ENCODE data around the gene CASKIN2. TPM values are rescaled to one million over a fixed set of nuclear protein-coding genes. Genes with fewer than 3 reads are reported as not detected.

The CASKIN2 gene
- total and polyA plus RNA-seq, 2 of the 4 experiments (the other 2 are of a cell fraction), result 2.9 to 6.9 TPM

- H2BK15ac ChIP-seq (ENCODE audit: low read depth, low read length), result no peak overlapping the region
- dilution Hi-C loops (cut with HindIII; ENCODE audit: low sequenced_read_pairs, unreplicated experiment), result no loop called here
- no peak overlapping the region for H3K56ac ChIP-seq (ENCODE audit: extremely low read depth, insufficient read depth, low read length)
- no peak overlapping the region for H2AK5ac ChIP-seq (ENCODE audit: low read depth, low read length)
- ChIA-PET CTCF (no interaction called here), POLR2A (ENCODE audit: unreplicated experiment) (interaction anchor here (0.7 kb wide), 1 partner anchor 430 kb away, joined by 3 read pairs; the partner anchor contains the start of genes ACOX1 and TEN1)
- WGBS, 2 experiments (ENCODE audit: extremely low coverage in 2 of 2, insufficient read length in 1 of 2), result 69% methylated on average over 3 of the region's 22 CpGs; no CpG with 5 or more reads in 1 of the 2 experiments
- ATAC-seq (ENCODE audit: low read depth) (no peak), DNase-seq (no peak)
- H3K4me1 ChIP-seq (ENCODE audit: control insufficient read depth, insufficient read depth, low read length), result peaks cover 11% of the 10 kb centered on the region
- H2BK20ac ChIP-seq (ENCODE audit: low read depth, low read length), result no peak overlapping the region
- H3K23ac ChIP-seq (ENCODE audit: low read depth, low read length), result no peak overlapping the region
- TF ChIP-seq CHD1 (IDR thresholded peaks at IDR 0.05; ENCODE audit: low read depth, low read length) (no peak), MAZ (IDR thresholded peaks at IDR 0.05; ENCODE audit: borderline replicate concordance, low read depth, low read length) (no peak), RFX5 (IDR thresholded peaks at IDR 0.05; ENCODE audit: low read depth, low read length) (no peak), CTCF (conservative IDR thresholded peaks at IDR 0.05; ENCODE audit: low read depth, low read length) (no peak), USF2 (IDR thresholded peaks at IDR 0.05; ENCODE audit: low read depth, low read length) (no peak)
- H3K18ac ChIP-seq (ENCODE audit: low read depth, low read length), result no peak overlapping the region
- no peak overlapping the region for H2BK5ac ChIP-seq (ENCODE audit: low read depth, low read length, poor library complexity, severe bottlenecking)
- peaks cover 11% of the 10 kb centered on the region; the same call in 1 of the 2 replicates for H3K9me1 ChIP-seq (ENCODE audit: insufficient read depth, low read length)
- no peak overlapping the region for H2BK120ac ChIP-seq (ENCODE audit: low read depth, low read length)
- H2AK9ac ChIP-seq (replicated peaks; ENCODE audit: low read depth, low read length, poor library complexity), result no peak overlapping the region
- intact Hi-C loops (cut with micrococcal nuclease), result no loop called here
- H3K36me3 ChIP-seq (ENCODE audit: control insufficient read depth, insufficient read depth, low read length), result no peaks in the 10 kb centered on the region
- H3K4ac ChIP-seq (ENCODE audit: low read depth, low read length), result no peak overlapping the region
- in situ Hi-C loops (cut with MboI; ENCODE audit: low sequenced_read_pairs), result no loop called here
- H3K79me1 ChIP-seq (ENCODE audit: low read depth in 1 of 2, low read length in 2 of 2), result no peaks in the 10 kb centered on the region
- H3K4me3 ChIP-seq (ENCODE audit: insufficient read depth, low read depth, low read length), result no peak overlapping the region
- no peaks in the 10 kb centered on the region for H4K20me1 ChIP-seq (ENCODE audit: insufficient read depth, low read length)
- no peak overlapping the region for H2AFZ ChIP-seq (replicated peaks; ENCODE audit: low read length, poor library complexity)
- H3K4me2 ChIP-seq (ENCODE audit: low read depth, low read length), result no peak overlapping the region
- H4K91ac ChIP-seq (ENCODE audit: insufficient read depth, low read depth, low read length), result no peak overlapping the region
- no peak overlapping the region for H3K9ac ChIP-seq (ENCODE audit: low read depth, low read length)
- peaks cover 32% of the 10 kb centered on the region for H3K27me3 ChIP-seq (ENCODE audit: control insufficient read depth, insufficient read depth, low read length)
- no peak overlapping the region for H3K14ac ChIP-seq (replicated peaks; ENCODE audit: low read depth, low read length)
- no peaks in the 10 kb centered on the region for H3K9me3 ChIP-seq (ENCODE audit: control insufficient read depth, insufficient read depth, low read length)
- no TSS peak for BruUV-seq (replicated peaks)
- H4K8ac ChIP-seq (ENCODE audit: low read depth in 2 of 2, low read length in 2 of 2), result no peak overlapping the region
- H3K27ac ChIP-seq (ENCODE audit: insufficient read depth, low read length), result no peak overlapping the region
- no peak overlapping the region for H4K5ac ChIP-seq (ENCODE audit: low read depth, low read length)
These were observed 34.2 kb upstream of the CASKIN2 start for GRCh38 chr17:75549246-75550138.

All from IMR-90 (cell line).